SK-N-MC (cell line): ENCODE results near the gene CFAP20DC.

Source experiments
- DNase-seq: peaks from one replicate; pipeline ENCODE4 v3.0.0-alpha.2; 2011; ENCODE audit warnings: low read depth, low spot score
- H3K27ac ChIP-seq: fragments of 200-600 bp; sonication (generic); 2 replicates; pipeline ENCODE4 v1.5.1; 2016; ENCODE audit warnings: mixed run types
- H3K36me3 ChIP-seq: fragments of 200-600 bp; sonication (generic); 2 replicates; pipeline ENCODE4 v1.6.1; 2017; ENCODE audit warnings: antibody characterized with exemption, low read length, mixed read lengths; ENCODE audit not compliant: insufficient read depth
- H3K4me3 ChIP-seq: fragments of 200-600 bp; sonication (generic); 2 replicates; pipeline ENCODE4 v1.5.1; 2016
- H3K9ac ChIP-seq: fragments of 200-600 bp; sonication (generic); 2 replicates; pipeline ENCODE4 v1.8.0; 2017; ENCODE audit warnings: mixed run types, mixed read lengths; ENCODE audit not compliant: insufficient read length
- H3K9me3 ChIP-seq: fragments of 200-600 bp; sonication (generic); 2 replicates; pipeline ENCODE4 v1.6.1; 2017; ENCODE audit warnings: low read depth, mild to moderate bottlenecking, antibody characterized with exemption, low read length, moderate library complexity, mixed read lengths
- EZH2 ChIP-seq: fragments of 200-600 bp; sonication (generic); IDR thresholded peaks from one replicate; pipeline ENCODE4 v1.6.1; 2017; ENCODE audit warnings: antibody characterized with exemption
- FOXP2 ChIP-seq: optimal IDR thresholded peaks from 2 replicates; pipeline ENCODE3; 2011; ENCODE audit warnings: mild to moderate bottlenecking, moderate library complexity; ENCODE audit not compliant: insufficient read depth; ENCODE audit errors: extremely low read length, control extremely low read depth
- POLR2AphosphoS5 ChIP-seq: IDR thresholded peaks from 2 replicates; pipeline ENCODE4 v1.6.1; 2012; ENCODE audit warnings: mild to moderate bottlenecking, low read depth, low read length, borderline replicate concordance

The CFAP20DC gene

DNA sequence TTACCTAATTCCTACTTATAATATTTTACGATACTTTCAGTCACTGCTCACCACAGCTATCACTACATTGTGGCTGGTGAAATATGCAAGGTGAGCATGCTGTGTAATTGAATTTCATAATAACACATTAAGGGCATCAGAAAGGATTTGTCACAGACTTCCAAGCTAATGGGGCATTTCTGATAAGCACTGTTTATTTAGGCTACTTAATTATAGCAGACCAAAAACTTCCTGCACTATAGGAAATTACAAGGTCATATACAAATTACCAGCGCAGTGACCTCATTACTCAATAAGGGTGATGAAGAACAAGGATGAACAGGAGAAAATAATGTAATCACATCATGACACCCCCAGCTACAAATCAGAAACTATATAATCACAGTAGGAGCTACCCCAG, 294.7 kb downstream of the CFAP20DC start:
- Histone ChIP-seq H3K27ac (no peak overlapping the region), H3K36me3 (no peaks in the 10 kb centered on the region), H3K9ac (no peak overlapping the region), H3K9me3 (no peaks in the 10 kb centered on the region), H3K4me3 (no peak overlapping the region)
- TF ChIP-seq FOXP2, result no peak
- no peak for TF ChIP-seq POLR2AphosphoS5
- TF ChIP-seq EZH2, result no peak
- no peak for DNase-seq

- Histone ChIP-seq H3K36me3 (no peaks in the 10 kb centered on the region), H3K9me3 (no peaks in the 10 kb centered on the region), H3K4me3 (no peak overlapping the region), H3K27ac (no peak overlapping the region), H3K9ac (no peak overlapping the region)
- TF ChIP-seq POLR2AphosphoS5, result no peak
- no peak for TF ChIP-seq EZH2
- no peak for TF ChIP-seq FOXP2
- DNase-seq, result no peak
These were observed 295.8 kb downstream of the CFAP20DC start for GRCh38 chr3:58754074-58754473.

DNA sequence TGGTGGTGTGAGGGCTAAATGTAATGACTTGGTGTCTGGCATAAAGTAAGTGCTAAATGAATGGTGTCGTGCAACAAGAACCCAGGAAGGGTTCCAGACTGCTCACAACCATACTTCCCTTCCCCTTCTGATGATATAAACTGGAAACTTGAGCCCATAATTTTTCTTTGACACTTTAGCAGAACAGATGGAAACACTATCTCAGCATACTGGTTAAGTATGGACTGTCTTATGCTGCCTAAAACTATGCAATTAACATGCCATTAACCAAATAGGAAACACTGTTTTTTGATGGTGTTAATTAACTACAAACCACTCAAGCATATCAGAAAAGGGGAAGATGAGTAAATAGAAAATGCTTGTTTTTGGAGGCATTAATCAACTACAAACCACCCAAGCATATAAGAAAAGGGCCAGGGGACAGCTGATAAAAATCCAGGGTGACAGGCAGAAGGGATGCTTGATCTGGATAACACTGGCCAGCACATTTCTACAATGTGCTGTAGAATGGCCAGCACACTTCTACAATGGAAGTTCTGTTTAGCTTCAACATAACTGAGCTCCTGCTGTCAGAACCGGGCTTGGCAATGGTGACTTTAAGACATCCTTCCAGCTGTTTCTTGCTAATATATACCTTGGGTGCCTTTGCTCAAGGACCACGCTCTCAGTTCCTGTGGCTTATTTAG, 297.8 kb downstream of the CFAP20DC start:
- H3K27ac ChIP-seq, result no peak overlapping the region
- H3K36me3 ChIP-seq, result no peaks in the 10 kb centered on the region
- no peak overlapping the region for H3K9ac ChIP-seq
- no peak for DNase-seq
- no peaks in the 10 kb centered on the region for H3K9me3 ChIP-seq
- no peak overlapping the region for H3K4me3 ChIP-seq
- TF ChIP-seq EZH2, result no peak
- TF ChIP-seq POLR2AphosphoS5, result no peak
- TF ChIP-seq FOXP2, result no peak

DNA sequence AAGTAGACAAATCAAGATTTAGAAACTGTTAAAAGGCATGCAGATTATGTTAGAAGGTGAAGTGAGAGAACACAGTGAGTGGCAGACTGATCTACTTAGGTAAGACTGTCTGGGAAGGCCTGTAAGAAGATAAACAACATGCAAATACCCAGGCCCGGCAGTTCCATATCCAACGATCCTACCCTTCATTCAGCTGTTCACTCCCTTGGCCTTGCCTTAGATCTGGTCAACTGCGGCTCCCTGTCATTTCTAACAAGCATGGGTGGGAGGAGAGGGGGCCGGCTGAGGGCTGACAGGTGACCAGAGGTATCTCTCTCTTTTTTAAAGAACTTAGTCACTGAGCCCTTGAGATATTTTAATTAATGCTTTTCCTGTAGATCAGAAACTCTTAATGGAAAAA, 298.6 kb downstream of the CFAP20DC start:
- Histone ChIP-seq H3K36me3 (no peaks in the 10 kb centered on the region), H3K9me3 (no peaks in the 10 kb centered on the region), H3K9ac (no peak overlapping the region), H3K4me3 (no peak overlapping the region), H3K27ac (no peak overlapping the region)
- no peak for DNase-seq
- TF ChIP-seq FOXP2 (no peak), EZH2 (no peak), POLR2AphosphoS5 (no peak)

GRCh38 chr3:58749948-58750347, 299.9 kb downstream of the CFAP20DC start:
- TF ChIP-seq EZH2 (no peak), POLR2AphosphoS5 (no peak), FOXP2 (no peak)
- no peak overlapping the region for H3K9ac ChIP-seq

DNA sequence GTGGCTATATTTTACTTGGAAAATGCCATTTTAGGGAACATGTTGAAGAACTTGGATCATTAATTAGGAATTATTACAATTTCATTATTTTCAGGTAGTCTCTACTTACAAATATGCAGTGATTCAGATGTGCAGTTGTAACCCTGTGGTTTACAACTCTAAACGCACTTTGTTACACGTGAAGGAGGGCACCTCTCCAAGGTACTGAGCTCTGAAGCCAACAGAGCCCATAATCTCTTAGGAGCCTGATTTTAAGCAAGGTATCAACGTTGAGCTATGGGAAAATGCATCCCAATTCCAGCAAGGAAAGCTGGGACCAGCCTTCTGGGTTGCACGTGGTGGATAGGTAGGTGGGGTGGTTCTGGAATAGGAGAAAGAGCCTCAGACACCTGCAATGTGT, 301.8 kb downstream of the CFAP20DC start:
- Histone ChIP-seq H3K27ac (no peak overlapping the region), H3K9me3 (no peaks in the 10 kb centered on the region), H3K36me3 (no peaks in the 10 kb centered on the region), H3K9ac (no peak overlapping the region), H3K4me3 (no peak overlapping the region)
- DNase-seq, result no peak
- TF ChIP-seq POLR2AphosphoS5 (no peak), EZH2 (no peak), FOXP2 (no peak)

More at GRCh38 chr3:58749948-58750347, 299.9 kb downstream of the CFAP20DC start:
- H3K27ac ChIP-seq, result no peak overlapping the region
- no peaks in the 10 kb centered on the region for H3K9me3 ChIP-seq
- no peak overlapping the region for H3K4me3 ChIP-seq
- H3K36me3 ChIP-seq, result no peaks in the 10 kb centered on the region
- DNase-seq, result no peak

- H3K36me3 ChIP-seq, result no peaks in the 10 kb centered on the region
- no peak for TF ChIP-seq EZH2
- TF ChIP-seq POLR2AphosphoS5, result no peak
- TF ChIP-seq FOXP2, result no peak
- no peak for DNase-seq
These were observed 303.1 kb downstream of the CFAP20DC start for GRCh38 chr3:58746758-58747157.

GRCh38 chr3:58743296-58743695, 306.5 kb downstream of the CFAP20DC start:
- H3K27ac ChIP-seq, result no peak overlapping the region
- H3K9ac ChIP-seq, result no peak overlapping the region
- H3K36me3 ChIP-seq, result no peaks in the 10 kb centered on the region
- no peaks in the 10 kb centered on the region for H3K9me3 ChIP-seq
- DNase-seq, result no peak
- TF ChIP-seq FOXP2, result no peak
- TF ChIP-seq EZH2, result no peak
- TF ChIP-seq POLR2AphosphoS5, result no peak
- no peak overlapping the region for H3K4me3 ChIP-seq

More at GRCh38 chr3:58746758-58747157, 303.1 kb downstream of the CFAP20DC start:
- Histone ChIP-seq H3K27ac (no peak overlapping the region), H3K4me3 (no peak overlapping the region), H3K9me3 (no peaks in the 10 kb centered on the region), H3K9ac (no peak overlapping the region)

DNA sequence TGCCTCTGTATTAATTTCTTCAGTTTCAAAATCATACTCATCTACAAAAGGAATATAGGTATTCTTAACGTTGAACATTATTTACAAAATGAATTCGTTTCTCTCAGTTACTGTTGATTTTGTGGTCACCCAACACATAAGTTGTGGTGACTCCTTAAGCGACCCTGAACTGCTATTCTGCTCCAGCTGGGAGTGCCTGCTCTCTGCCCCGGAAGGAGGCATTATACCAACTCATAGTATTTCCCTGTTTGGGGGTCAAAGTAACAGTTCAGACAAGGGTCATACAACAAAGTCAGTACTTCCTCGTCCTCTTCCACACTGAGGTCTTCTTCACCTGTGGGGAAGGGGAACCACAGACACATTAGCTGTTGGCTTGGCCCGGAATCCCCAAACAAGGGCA, 307.6 kb downstream of the CFAP20DC start:
- no peak for TF ChIP-seq EZH2
- no peak for TF ChIP-seq FOXP2
- no peak for TF ChIP-seq POLR2AphosphoS5
- DNase-seq, result no peak
- no peak overlapping the region for H3K27ac ChIP-seq

More for the DNA sequence above, 307.6 kb downstream of the CFAP20DC start:
- H3K36me3 ChIP-seq, result no peaks in the 10 kb centered on the region
- H3K9ac ChIP-seq, result no peak overlapping the region
- H3K9me3 ChIP-seq, result no peaks in the 10 kb centered on the region
- H3K4me3 ChIP-seq, result no peak overlapping the region
